GM19455 (cell line): Measurements from ENCODE around the gene SF3B6.

ENCODE experiments used
- ATAC-seq: cut with Tn5 transposase; IDR thresholded peaks from one replicate; pipeline ENCODE4 v1.9.1; 2021; ENCODE audit not compliant: unreplicated experiment

SF3B6 gene

GRCh38 chr2:24021122-24021998 lies 54.8 kb downstream of the SF3B6 start:
- ATAC-seq = no peak

DNA sequence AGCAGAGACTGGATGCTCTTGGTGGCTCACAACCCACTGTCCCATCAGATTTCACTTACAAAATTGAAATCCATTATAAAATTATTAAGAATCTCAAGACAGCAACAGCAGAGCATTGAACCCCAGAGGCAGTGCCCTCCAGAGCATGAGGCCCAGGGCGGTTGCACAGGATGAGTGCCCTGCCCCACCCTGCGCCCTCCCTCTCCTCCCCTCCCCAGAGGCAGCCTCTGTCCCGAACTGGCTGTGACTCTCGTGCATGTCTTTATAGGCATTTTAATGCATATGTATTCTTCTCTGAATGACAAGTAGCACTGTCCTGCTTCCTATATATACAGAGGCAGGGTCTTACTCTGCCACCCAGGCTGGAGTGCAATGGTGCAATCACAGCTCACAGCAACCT lies 55.9 kb downstream of the SF3B6 start:
- no peak for ATAC-seq

DNA sequence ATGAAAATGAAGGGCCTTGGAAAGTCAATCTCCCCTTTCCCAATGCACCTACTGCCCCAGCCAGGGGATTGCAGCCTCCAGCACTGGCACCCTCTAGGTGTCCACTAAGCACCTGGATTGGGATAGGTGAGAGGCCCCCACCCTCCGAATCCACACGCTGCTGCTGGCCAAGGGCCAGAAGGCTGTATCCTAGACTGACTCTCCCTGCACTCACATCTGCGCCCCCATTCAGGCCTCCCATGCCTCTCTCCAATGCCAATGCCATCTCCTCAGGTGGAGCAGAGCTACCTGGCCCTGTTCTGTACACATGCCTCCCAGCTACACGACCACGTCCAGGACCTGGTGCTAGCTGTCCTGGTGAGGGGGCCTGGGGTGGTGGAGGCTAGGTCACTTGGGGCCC lies 56.4 kb downstream of the SF3B6 start:
- ATAC-seq = no peak

DNA sequence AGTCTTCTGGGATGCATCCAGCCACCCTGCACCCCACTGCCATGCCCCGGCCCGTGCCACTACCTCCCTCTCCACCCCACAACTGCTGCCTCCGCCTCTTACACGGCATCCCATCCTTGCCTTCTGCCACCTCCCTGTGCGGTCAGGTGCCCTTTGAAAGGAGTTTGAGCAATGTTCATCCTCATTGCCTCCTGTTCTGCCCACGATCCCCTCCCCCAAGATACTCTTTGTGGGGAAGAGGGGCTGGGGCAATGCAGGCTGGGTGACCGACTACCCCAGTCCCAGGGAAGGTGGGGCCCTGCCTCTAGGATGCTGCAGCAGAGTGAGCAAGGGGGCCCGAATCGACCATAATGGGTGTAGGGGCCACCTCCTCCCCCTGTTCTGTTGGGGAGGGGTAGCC lies 57.9 kb downstream of the SF3B6 start:
- no peak for ATAC-seq

- no peak for ATAC-seq
These were observed 58.4 kb downstream of the SF3B6 start for GRCh38 chr2:24017711-24018110.
